ENCODE results near the gene SKA1. TPM values are rescaled to one million over a fixed set of nuclear protein-coding genes. Genes with fewer than 3 reads are reported as not detected.

The SKA1 gene
- total RNA-seq, 1 donor from 2014 or later = 4.7 TPM

- no peaks in the 10 kb centered on the region for H3K4me1 Mint-ChIP-seq (ENCODE audit: unreplicated experiment)
- H3K9me3 Mint-ChIP-seq (ENCODE audit: unreplicated experiment) = no peaks in the 10 kb centered on the region
- H3K27ac Mint-ChIP-seq (ENCODE audit: unreplicated experiment) = no peak overlapping the region
- H3K36me3 Mint-ChIP-seq (ENCODE audit: low read depth, unreplicated experiment) = no peaks in the 10 kb centered on the region
- no peak overlapping the region for H3K4me3 Mint-ChIP-seq (ENCODE audit: unreplicated experiment)
- TF ChIP-seq, protein P1, sequence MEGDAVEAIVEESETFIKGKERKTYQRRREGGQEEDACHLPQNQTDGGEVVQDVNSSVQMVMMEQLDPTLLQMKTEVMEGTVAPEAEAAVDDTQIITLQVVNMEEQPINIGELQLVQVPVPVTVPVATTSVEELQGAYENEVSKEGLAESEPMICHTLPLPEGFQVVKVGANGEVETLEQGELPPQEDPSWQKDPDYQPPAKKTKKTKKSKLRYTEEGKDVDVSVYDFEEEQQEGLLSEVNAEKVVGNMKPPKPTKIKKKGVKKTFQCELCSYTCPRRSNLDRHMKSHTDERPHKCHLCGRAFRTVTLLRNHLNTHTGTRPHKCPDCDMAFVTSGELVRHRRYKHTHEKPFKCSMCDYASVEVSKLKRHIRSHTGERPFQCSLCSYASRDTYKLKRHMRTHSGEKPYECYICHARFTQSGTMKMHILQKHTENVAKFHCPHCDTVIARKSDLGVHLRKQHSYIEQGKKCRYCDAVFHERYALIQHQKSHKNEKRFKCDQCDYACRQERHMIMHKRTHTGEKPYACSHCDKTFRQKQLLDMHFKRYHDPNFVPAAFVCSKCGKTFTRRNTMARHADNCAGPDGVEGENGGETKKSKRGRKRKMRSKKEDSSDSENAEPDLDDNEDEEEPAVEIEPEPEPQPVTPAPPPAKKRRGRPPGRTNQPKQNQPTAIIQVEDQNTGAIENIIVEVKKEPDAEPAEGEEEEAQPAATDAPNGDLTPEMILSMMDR (IDR thresholded peaks at IDR 0.05; ENCODE audit: unreplicated experiment) = no peak
- DNase-seq (ENCODE audit: low spot score) = no peak
- no peaks in the 10 kb centered on the region for H3K27me3 Mint-ChIP-seq (ENCODE audit: unreplicated experiment)
Observed at GRCh38 chr18:50356036-50356945, 18.6 kb upstream of the SKA1 start.

GRCh38 chr18:50358844-50359243 lies 16.0 kb upstream of the SKA1 start:
- no peak for DNase-seq (ENCODE audit: low spot score)
- Mint-ChIP-seq H3K9me3 (ENCODE audit: unreplicated experiment) (no peaks in the 10 kb centered on the region), H3K36me3 (ENCODE audit: low read depth, unreplicated experiment) (no peaks in the 10 kb centered on the region), H3K27ac (ENCODE audit: unreplicated experiment) (no peak overlapping the region), H3K27me3 (ENCODE audit: unreplicated experiment) (no peaks in the 10 kb centered on the region), H3K4me3 (ENCODE audit: unreplicated experiment) (no peak overlapping the region), H3K4me1 (ENCODE audit: unreplicated experiment) (no peaks in the 10 kb centered on the region)
- TF ChIP-seq, protein P1 (IDR thresholded peaks at IDR 0.05; ENCODE audit: unreplicated experiment) = no peak

- Mint-ChIP-seq H3K4me3 (ENCODE audit: unreplicated experiment) (no peak overlapping the region), H3K9me3 (ENCODE audit: unreplicated experiment) (no peaks in the 10 kb centered on the region), H3K36me3 (ENCODE audit: low read depth, unreplicated experiment) (no peaks in the 10 kb centered on the region), H3K4me1 (ENCODE audit: unreplicated experiment) (no peaks in the 10 kb centered on the region), H3K27me3 (ENCODE audit: unreplicated experiment) (no peaks in the 10 kb centered on the region), H3K27ac (ENCODE audit: unreplicated experiment) (no peak overlapping the region)
- no peak for DNase-seq (ENCODE audit: low spot score)
- TF ChIP-seq, protein P1 (IDR thresholded peaks at IDR 0.05; ENCODE audit: unreplicated experiment) = no peak
Observed at GRCh38 chr18:50359806-50360205, 15.0 kb upstream of the SKA1 start.

- Mint-ChIP-seq H3K36me3 (ENCODE audit: low read depth, unreplicated experiment) (no peaks in the 10 kb centered on the region), H3K4me1 (ENCODE audit: unreplicated experiment) (no peaks in the 10 kb centered on the region), H3K27ac (ENCODE audit: unreplicated experiment) (no peak overlapping the region), H3K27me3 (ENCODE audit: unreplicated experiment) (no peaks in the 10 kb centered on the region), H3K9me3 (ENCODE audit: unreplicated experiment) (no peaks in the 10 kb centered on the region), H3K4me3 (ENCODE audit: unreplicated experiment) (no peak overlapping the region)
- TF ChIP-seq, protein P1 (IDR thresholded peaks at IDR 0.05; ENCODE audit: unreplicated experiment) = no peak
- no peak for DNase-seq (ENCODE audit: low spot score)
Observed at GRCh38 chr18:50360611-50361010, 14.2 kb upstream of the SKA1 start.

GRCh38 chr18:50369672-50370071 lies 5.2 kb upstream of the SKA1 start:
- Mint-ChIP-seq H3K4me1 (ENCODE audit: unreplicated experiment) (no peaks in the 10 kb centered on the region), H3K27me3 (ENCODE audit: unreplicated experiment) (peaks cover 2% of the 10 kb centered on the region), H3K4me3 (ENCODE audit: unreplicated experiment) (no peak overlapping the region), H3K27ac (ENCODE audit: unreplicated experiment) (no peak overlapping the region), H3K9me3 (ENCODE audit: unreplicated experiment) (peaks cover 9% of the 10 kb centered on the region), H3K36me3 (ENCODE audit: low read depth, unreplicated experiment) (no peaks in the 10 kb centered on the region)
- TF ChIP-seq, protein P1 (IDR thresholded peaks at IDR 0.05; ENCODE audit: unreplicated experiment) = no peak
- DNase-seq (ENCODE audit: low spot score) = no peak

All from endothelial cell (in vitro differentiated cells).